SK-N-SH (cell line): ENCODE results near the gene B2M.

ENCODE experiments used
- CTCF ChIP-seq: fragments of 200-600 bp; sonication (generic); IDR thresholded peaks from 2 replicates; pipeline ENCODE4 v1.6.1; 2017; ENCODE audit warnings: antibody characterized with exemption, mild to moderate bottlenecking, moderate library complexity
- EP300 ChIP-seq, 2 experiments: IDR thresholded peaks; 2 replicates each; pipeline versions ENCODE4 v1.4.0 to v1.6.1; 2012; ENCODE audit warnings: borderline replicate concordance in 1 of 2, low read depth in 1 of 2, low read length in 1 of 2
- EZH2phosphoT487 ChIP-seq: fragments of 200-600 bp; sonication (generic); IDR thresholded peaks from 2 replicates; pipeline ENCODE4 v1.6.1; 2017; ENCODE audit warnings: low read depth, mixed run types, mild to moderate bottlenecking, antibody characterized with exemption, moderate library complexity, borderline replicate concordance
- FOXM1 ChIP-seq: IDR thresholded peaks from 2 replicates; pipeline ENCODE4 v1.4.0; 2012; ENCODE audit warnings: low read depth, mild to moderate bottlenecking
- NRF1 ChIP-seq: IDR thresholded peaks from 2 replicates; pipeline ENCODE4 v1.6.1; 2012; ENCODE audit warnings: low read depth, mild to moderate bottlenecking, low read length
- POLR2AphosphoS5 ChIP-seq: IDR thresholded peaks from 2 replicates; pipeline ENCODE4 v1.6.1; 2012; ENCODE audit warnings: low read depth, low read length
- RAD21 ChIP-seq: IDR thresholded peaks from 2 replicates; pipeline ENCODE4 v1.6.1; 2012; ENCODE audit warnings: mild to moderate bottlenecking, low read length
- RFX5 ChIP-seq: IDR thresholded peaks from 2 replicates; pipeline ENCODE4 v1.6.1; 2012; ENCODE audit warnings: mild to moderate bottlenecking, improper control_type of control experiment, low read length
- USF2 ChIP-seq: fragments of 150-350 bp; IDR thresholded peaks from 2 replicates; pipeline ENCODE4 v1.6.1; 2017; ENCODE audit warnings: antibody characterized with exemption, low read length, low read depth, borderline replicate concordance
- YY1 ChIP-seq: IDR thresholded peaks from 2 replicates; pipeline ENCODE4 v1.4.0; 2012; ENCODE audit warnings: low read depth, mild to moderate bottlenecking

GRCh38 chr15:44763187-44763586 is 51.9 kb downstream of the B2M start:
- TF ChIP-seq FOXM1 (no peak), CTCF (no peak), POLR2AphosphoS5 (no peak), YY1 (no peak), EZH2phosphoT487 (no peak), NRF1 (no peak), RFX5 (no peak), USF2 (no peak), EP300 (IDR thresholded peaks at IDR 0.05; ENCODE audit: borderline replicate concordance in 1 of 2, low read depth in 1 of 2, low read length in 1 of 2) (no peak), RAD21 (no peak)
